ENCODE measurements around the gene OAS2. TPM values are rescaled to one million over a fixed set of nuclear protein-coding genes. Genes with fewer than 3 reads are reported as not detected.

The OAS2 gene
- total and polyA plus RNA-seq, 2 of the 8 experiments (the other 6 are each of a cell fraction or from before 2014, with no cell fraction given): 0.06 TPM; not detected in 1

- CTCF ChIA-PET (ENCODE audit: partially characterized antibody): interaction anchor here (1.4 to 4.8 kb wide), 2 partner anchors 7 to 51 kb away, joined by 4 to 27 read pairs; no protein-coding TSS in a partner anchor
- no peaks in the 10 kb centered on the region for H3K36me3 ChIP-seq (ENCODE audit: control insufficient read depth in 2 of 4, insufficient read depth in 4 of 4, low read length in 3 of 4)
These were observed 63.2 kb downstream of the OAS2 start for GRCh38 chr12:113041560-113041959.

More at GRCh38 chr12:113041560-113041959, 63.2 kb downstream of the OAS2 start:
- TF ChIP-seq BRCA1 (IDR thresholded peaks at IDR 0.05; ENCODE audit: low read depth, low read length) (no peak), KDM5A (IDR thresholded peaks at IDR 0.05; ENCODE audit: low read length) (no peak), HDAC6 (IDR thresholded peaks at IDR 0.05; ENCODE audit: low read depth, low read length) (no peak), TAF1 (IDR thresholded peaks at IDR 0.05; ENCODE audit: low read depth, low read length) (no peak), ATF3 (IDR thresholded peaks at IDR 0.05; ENCODE audit: insufficient read depth, low read depth, low read length) (no peak), SP4 (IDR thresholded peaks at IDR 0.05; ENCODE audit: low read length) (no peak), SAP30 (IDR thresholded peaks at IDR 0.05; ENCODE audit: insufficient read depth, insufficient replicate concordance, low read length) (no peak), MAX (IDR thresholded peaks at IDR 0.05) (no peak), SP2 (IDR thresholded peaks at IDR 0.05; ENCODE audit: low read length) (no peak), EZH2 (IDR thresholded peaks at IDR 0.05; ENCODE audit: low read depth, low read length, severe bottlenecking) (no peak), TBP (IDR thresholded peaks at IDR 0.05; ENCODE audit: low read depth, low read length) (no peak), SP1 (IDR thresholded peaks at IDR 0.05; ENCODE audit: low read depth, low read length) (no peak), HDAC2 (IDR thresholded peaks at IDR 0.05; ENCODE audit: borderline replicate concordance in 1 of 2, low read depth in 2 of 2, low read length in 2 of 2) (no peak)
- Histone ChIP-seq H3K14ac (ENCODE audit: insufficient read length) (no peak overlapping the region), H3K23me2 (ENCODE audit: low read depth, low read length) (peaks cover 5% of the 10 kb centered on the region; the same call in 1 of the 2 replicates), H2BK5ac (ENCODE audit: low read depth, low read length) (no peak overlapping the region), H3K4me1 (replicated peaks in 1 of 4; ENCODE audit: control insufficient read depth in 3 of 4, insufficient read depth in 4 of 4, low read length in 3 of 4) (no peaks in the 10 kb centered on the region), H3K4me3 (ENCODE audit: extremely low read depth in 1 of 4, insufficient read depth in 2 of 4, low read depth in 3 of 4, low read length in 4 of 4) (no peak overlapping the region), H3K56ac (replicated peaks; ENCODE audit: insufficient read length, low read depth, low read length) (no peak overlapping the region), H4K8ac (ENCODE audit: extremely low read depth, insufficient read depth, low read length) (no peak overlapping the region), H3K9ac (replicated peaks in 1 of 4; ENCODE audit: extremely low read depth in 1 of 4, low read depth in 3 of 4, low read length in 3 of 4) (no peak overlapping the region), H4K20me1 (replicated peaks in 1 of 2; ENCODE audit: control insufficient read depth in 1 of 2, insufficient read depth in 2 of 2, low read length in 2 of 2) (peaks cover 0 to 2% of the 10 kb centered on the region in 2 experiments), H4K5ac (ENCODE audit: insufficient read length, low read depth, low read length) (no peak overlapping the region), H3K23ac (ENCODE audit: insufficient read length) (no peak overlapping the region), H2AFZ (ENCODE audit: low read length) (no peak overlapping the region), H3K27me3 (replicated peaks in 1 of 4; ENCODE audit: control insufficient read depth in 3 of 4, extremely low read depth in 1 of 4, insufficient read depth in 3 of 4, low read length in 3 of 4) (no peaks in the 10 kb centered on the region), H3K27ac (ENCODE audit: low read depth, low read length) (no peak overlapping the region), H3K79me2 (ENCODE audit: control insufficient read depth in 1 of 2, insufficient read depth in 2 of 2, low read length in 2 of 2) (no peaks in the 10 kb centered on the region), H2BK20ac (ENCODE audit: low read length) (no peak overlapping the region), H3K79me1 (ENCODE audit: low read depth, low read length) (no peaks in the 10 kb centered on the region), H3K9me3 (ENCODE audit: insufficient read depth in 2 of 2, low read depth in 1 of 2, low read length in 1 of 2) (no peaks in the 10 kb centered on the region), H3K4me2 (ENCODE audit: insufficient read depth in 1 of 2, low read depth in 2 of 2, low read length in 2 of 2) (no peak overlapping the region), H2BK12ac (ENCODE audit: low read depth, low read length) (no peak overlapping the region), H2BK120ac (replicated peaks; ENCODE audit: low read depth, low read length) (no peak overlapping the region), H2AK5ac (ENCODE audit: low read depth, low read length) (no peak overlapping the region), H3K18ac (ENCODE audit: extremely low read depth, low read length) (no peak overlapping the region), H4K91ac (replicated peaks; ENCODE audit: insufficient read length, low read length) (no peak overlapping the region), H3K4ac (replicated peaks; ENCODE audit: insufficient read length, low read depth, low read length) (no peak overlapping the region), H2BK15ac (ENCODE audit: low read length) (no peak overlapping the region)
- POLR2A ChIA-PET (ENCODE audit: partially characterized antibody): interaction anchor here (1.4 kb wide), 1 partner anchor 24 kb away, joined by 3 read pairs; no protein-coding TSS in a partner anchor
- FAIRE-seq (no peak), DNase-seq (ENCODE audit: low read depth in 1 of 2, low spot score in 2 of 2) (no peak)
- 87% methylated on average over 7 of the region's 7 CpGs; no CpG with 5 or more reads in 1 of the 2 experiments for WGBS, 2 experiments (ENCODE audit: extremely low coverage in 1 of 2, insufficient coverage in 1 of 2, insufficient read length in 1 of 2, insufficient replicate concordance in 2 of 2, low coverage in 1 of 2, low lambda C conversion rate in 2 of 2, missing lambda C conversion rate in 1 of 2)
